Stimulated activated CD4-positive, alpha-beta T cell treated with anti-CD3 and anti-CD28 coated beads, Interleukin-15, amount 100 ng/mL, for 1 hour (primary cell): ENCODE measurements around the gene ZNF286A.
"Not testable (repeated sequence)": the region's sequence is repeated elsewhere in the genome, so short reads cannot be mapped to it uniquely, and the experiment has no call there.

Experiments
- DNase-seq, 2 donors: peaks; one replicate each; pipeline ENCODE4 v3.0.0-alpha.2; 2020; ENCODE audit warnings: low read depth in 1 of 2, low spot score in 1 of 2

The ZNF286A gene

GRCh38 chr17:15699413-15699924 is at the start of gene ZNF286A:
ZNF286A (plus strand) TSS chr17:15699752; CDS start chr17:15700330, 578 bp downstream.
- DNase-seq, result peak; percentile 86 to 90

GRCh38 chr17:15649861-15650421 is 49.6 kb upstream of the ZNF286A start:
- no peak for DNase-seq

GRCh38 chr17:15650741-15651582 is 48.6 kb upstream of the ZNF286A start:
- DNase-seq, result no peak

- DNase-seq, result no peak
These were observed 47.9 kb upstream of the ZNF286A start for GRCh38 chr17:15651583-15652110.

GRCh38 chr17:15652960-15653359 is 46.6 kb upstream of the ZNF286A start:
- DNase-seq, result no peak

GRCh38 chr17:15654401-15654800 is 45.2 kb upstream of the ZNF286A start:
- DNase-seq, result not testable (repeated sequence)

- no peak for DNase-seq
These were observed 44.5 kb upstream of the ZNF286A start for GRCh38 chr17:15654886-15655561.

GRCh38 chr17:15657868-15658267 is 41.7 kb upstream of the ZNF286A start:
- no peak for DNase-seq

- no peak for DNase-seq
These were observed 41.3 kb upstream of the ZNF286A start for GRCh38 chr17:15658296-15658695.

- DNase-seq, result no peak
These were observed 40.3 kb upstream of the ZNF286A start for GRCh38 chr17:15659236-15659635.

GRCh38 chr17:15659663-15660062 is 39.9 kb upstream of the ZNF286A start:
- no peak for DNase-seq

GRCh38 chr17:15660077-15660476 is 39.5 kb upstream of the ZNF286A start:
- DNase-seq, result no peak

- DNase-seq, result no peak
These were observed 36.9 kb upstream of the ZNF286A start for GRCh38 chr17:15662681-15663080.

- no peak for DNase-seq
These were observed 36.4 kb upstream of the ZNF286A start for GRCh38 chr17:15663176-15663575.

GRCh38 chr17:15663691-15664090 is 35.9 kb upstream of the ZNF286A start:
- DNase-seq, result no peak

- not testable (repeated sequence) for DNase-seq
These were observed 30.0 kb upstream of the ZNF286A start for GRCh38 chr17:15669526-15669925.

- not testable (repeated sequence) for DNase-seq
These were observed 24.9 kb upstream of the ZNF286A start for GRCh38 chr17:15674640-15675039.

GRCh38 chr17:15675991-15676390 is 23.6 kb upstream of the ZNF286A start:
- DNase-seq, result not testable (repeated sequence)

- DNase-seq, result not testable (repeated sequence)
These were observed 16.4 kb upstream of the ZNF286A start for GRCh38 chr17:15683135-15683534.

GRCh38 chr17:15683824-15684478 is 15.6 kb upstream of the ZNF286A start, which contains the start of gene TRIM16:
TRIM16 (minus strand) TSS chr17:15684311; CDS start chr17:15651609, 32,702 bp downstream.
- peak; percentile 40 to 71 for DNase-seq

- DNase-seq, result not testable (repeated sequence)
These were observed 12.1 kb upstream of the ZNF286A start for GRCh38 chr17:15687494-15687893.
